ENCODE results near the gene CNPY4. TPM values are rescaled to one million over a fixed set of nuclear protein-coding genes. Genes with fewer than 3 reads are reported as not detected.

CNPY4 gene
- total and polyA plus RNA-seq, 2 donors (not counting 3 experiments of a cell fraction or from before 2014, with no cell fraction given) = 28.6 to 33.7 TPM

GRCh38 chr7:100166970-100167911 is 47.8 kb downstream of the CNPY4 start:
- TF ChIP-seq JUN (IDR thresholded peaks at IDR 0.05; ENCODE audit: borderline replicate concordance, insufficient read depth, insufficient read length, low read depth) = no peak
- no peak for TF ChIP-seq MAX (IDR thresholded peaks at IDR 0.05; ENCODE audit: insufficient read depth, insufficient read length)
- TF ChIP-seq POLR2AphosphoS5 (IDR thresholded peaks at IDR 0.05; ENCODE audit: insufficient read depth, low read depth, low read length) = no peak
- TF ChIP-seq CTCF (IDR thresholded peaks at IDR 0.05; ENCODE audit: extremely low read depth in 1 of 2, insufficient read depth in 1 of 2, low read depth in 1 of 2, low read length in 2 of 2) = no peak
- no peak for TF ChIP-seq POLR2A (IDR thresholded peaks at IDR 0.05; ENCODE audit: low read depth, low read length)
- no peak for TF ChIP-seq FOS (IDR thresholded peaks at IDR 0.05; ENCODE audit: borderline replicate concordance, insufficient read depth, low read length)
- TF ChIP-seq GATA2 (IDR thresholded peaks at IDR 0.05; ENCODE audit: insufficient read depth, insufficient read length, low read depth, low read length) = no peak
- no peak for TF ChIP-seq EZH2 (IDR thresholded peaks at IDR 0.05; ENCODE audit: borderline replicate concordance, low read depth, low read length, severe bottlenecking)
- no peak for TF ChIP-seq MYC (IDR thresholded peaks at IDR 0.05; ENCODE audit: low read depth, low read length)
- Histone ChIP-seq H2AFZ (ENCODE audit: low read depth, low read length) (no peak overlapping the region), H3K36me3 (ENCODE audit: control insufficient read depth in 2 of 2, extremely low read depth in 1 of 2, insufficient read depth in 2 of 2, low read length in 2 of 2) (no peaks in the 10 kb centered on the region), H3K27me3 (ENCODE audit: control insufficient read depth in 2 of 2, insufficient read depth in 2 of 2, low read length in 2 of 2) (peaks cover 5 to 15% of the 10 kb centered on the region in 2 experiments), H3K4me3 (replicated peaks in 1 of 3; ENCODE audit: insufficient read depth in 1 of 3, low read depth in 1 of 3, low read length in 3 of 3) (peak overlapping the region in 1 of 3 experiments; percentile 55), H3K4me2 (ENCODE audit: insufficient read depth, low read length) (peak overlapping the region; percentile 84), H3K9ac (replicated peaks; ENCODE audit: extremely low read depth, insufficient read depth, low read length) (no peak overlapping the region), H3K9me3 (replicated peaks; ENCODE audit: control insufficient read depth, insufficient read depth, low read length) (no peaks in the 10 kb centered on the region), H3K4me1 (ENCODE audit: control insufficient read depth, extremely low read depth, insufficient read depth, low read length) (peaks cover 14% of the 10 kb centered on the region), H3K9me1 (replicated peaks; ENCODE audit: control insufficient read depth, extremely low read depth, insufficient read depth, low read length) (no peaks in the 10 kb centered on the region), H3K79me2 (ENCODE audit: control insufficient read depth, insufficient read depth, low read length) (no peaks in the 10 kb centered on the region), H3K27ac (ENCODE audit: insufficient read depth, low read depth, low read length) (no peak overlapping the region), H4K20me1 (replicated peaks; ENCODE audit: control insufficient read depth, extremely low read depth, insufficient read depth, low read length) (no peaks in the 10 kb centered on the region)
- no peak for FAIRE-seq
- intact Hi-C loops (cut with micrococcal nuclease) = no loop called here
- BruUV-seq (replicated peaks) = TSS peak; percentile 10
- dilution Hi-C loops (cut with MboI; ENCODE audit: extremely low pct_ligation_motif_present, low sequenced_read_pairs) = no loop called here
- ChIA-PET POLR2A (no interaction called here), CTCF (interaction anchor here (1.1 to 4.4 kb wide), 4 partner anchors 10 to 19 kb away, joined by 3 to 17 read pairs (median 4); partner anchors contain the start of genes GPC2, LAMTOR4 and STAG3)
- no peak for DNase-seq (ENCODE audit: low read depth, low spot score)
